ENCODE results near the gene AK1. TPM values are rescaled to one million over a fixed set of nuclear protein-coding genes. Genes with fewer than 3 reads are reported as not detected.

Gene AK1
- total RNA-seq, 1 donor from 2014 or later = 56.4 TPM

- peak; percentile 96 for TF ChIP-seq CTCF (IDR thresholded peaks at IDR 0.05; ENCODE audit: insufficient read depth, low read length, poor library complexity, severe bottlenecking)
- no peak for DNase-seq (ENCODE audit: low read depth)
- no peaks in the 10 kb centered on the region for H3K27me3 ChIP-seq (ENCODE audit: control insufficient read depth, insufficient read depth, low read length)
- no peak overlapping the region for H3K4me3 ChIP-seq (ENCODE audit: low read depth, low read length)
- H3K36me3 ChIP-seq (ENCODE audit: control insufficient read depth, insufficient read depth, low read length) = peaks cover 2% of the 10 kb centered on the region
Observed at GRCh38 chr9:127869310-127870152, 7.9 kb downstream of the AK1 start.

- no peak for TF ChIP-seq CTCF (IDR thresholded peaks at IDR 0.05; ENCODE audit: insufficient read depth, low read length, poor library complexity, severe bottlenecking)
- no peaks in the 10 kb centered on the region for H3K27me3 ChIP-seq (ENCODE audit: control insufficient read depth, insufficient read depth, low read length)
- H3K36me3 ChIP-seq (ENCODE audit: control insufficient read depth, insufficient read depth, low read length) = peaks cover 2% of the 10 kb centered on the region
- no peak overlapping the region for H3K4me3 ChIP-seq (ENCODE audit: low read depth, low read length)
- no peak for DNase-seq (ENCODE audit: low read depth)
Observed at GRCh38 chr9:127868278-127868902, 9.1 kb downstream of the AK1 start.

GRCh38 chr9:127867356-127868277, 9.9 kb downstream of the AK1 start:
- Histone ChIP-seq H3K4me3 (ENCODE audit: low read depth, low read length) (no peak overlapping the region), H3K27me3 (ENCODE audit: control insufficient read depth, insufficient read depth, low read length) (no peaks in the 10 kb centered on the region), H3K36me3 (ENCODE audit: control insufficient read depth, insufficient read depth, low read length) (peaks cover 2% of the 10 kb centered on the region)
- TF ChIP-seq CTCF (IDR thresholded peaks at IDR 0.05; ENCODE audit: insufficient read depth, low read length, poor library complexity, severe bottlenecking) = no peak
- no peak for DNase-seq (ENCODE audit: low read depth)

GRCh38 chr9:127866535-127866934, 10.9 kb downstream of the AK1 start:
- no peak for TF ChIP-seq CTCF (IDR thresholded peaks at IDR 0.05; ENCODE audit: insufficient read depth, low read length, poor library complexity, severe bottlenecking)
- DNase-seq (ENCODE audit: low read depth) = no peak
- no peak overlapping the region for H3K4me3 ChIP-seq (ENCODE audit: low read depth, low read length)
- peaks cover 2% of the 10 kb centered on the region for H3K36me3 ChIP-seq (ENCODE audit: control insufficient read depth, insufficient read depth, low read length)
- no peaks in the 10 kb centered on the region for H3K27me3 ChIP-seq (ENCODE audit: control insufficient read depth, insufficient read depth, low read length)

GRCh38 chr9:127865645-127866464, 11.6 kb downstream of the AK1 start:
- DNase-seq (ENCODE audit: low read depth) = no peak
- no peak overlapping the region for H3K4me3 ChIP-seq (ENCODE audit: low read depth, low read length)
- peaks cover 2% of the 10 kb centered on the region for H3K36me3 ChIP-seq (ENCODE audit: control insufficient read depth, insufficient read depth, low read length)
- no peak for TF ChIP-seq CTCF (IDR thresholded peaks at IDR 0.05; ENCODE audit: insufficient read depth, low read length, poor library complexity, severe bottlenecking)
- no peaks in the 10 kb centered on the region for H3K27me3 ChIP-seq (ENCODE audit: control insufficient read depth, insufficient read depth, low read length)

Data from kidney epithelial cell (primary cell).